Glomerular endothelial cell (primary cell): ENCODE measurements around the gene HOXB1. TPM values are rescaled to one million over a fixed set of nuclear protein-coding genes. Genes with fewer than 3 reads are reported as not detected.

ENCODE experiments used
- DNase-seq: peaks from one replicate; pipeline ENCODE4 v3.0.0-alpha.2; 2011; ENCODE audit warnings: low read depth, low spot score; ENCODE audit errors: extremely low read depth
- total RNA-seq: library from RNA; depleted of rRNA; stranded (reverse); fragments of >200 nt; gene quantifications from 2 replicates; pipeline ENCODE4 v1.2.3, GENCODE V29; 2015

Gene HOXB1
- total RNA-seq, 1 donor from 2014 or later = not detected

GRCh38 chr17:48567646-48568354 lies 37.0 kb upstream of the HOXB1 start:
- no peak for DNase-seq

- no peak for DNase-seq
Measured at GRCh38 chr17:48567209-48567608, 36.4 kb upstream of the HOXB1 start.

- no peak for DNase-seq
Measured at GRCh38 chr17:48566717-48567116, 35.9 kb upstream of the HOXB1 start.

GRCh38 chr17:48565925-48566710 lies 35.3 kb upstream of the HOXB1 start:
- no peak for DNase-seq

- no peak for DNase-seq
Measured at GRCh38 chr17:48565022-48565554, 34.3 kb upstream of the HOXB1 start.

- DNase-seq = no peak
Measured at GRCh38 chr17:48564188-48565021, 33.6 kb upstream of the HOXB1 start.

- DNase-seq = no peak
Measured at GRCh38 chr17:48563867-48564187, 33.0 kb upstream of the HOXB1 start.

GRCh38 chr17:48563385-48563838 lies 32.6 kb upstream of the HOXB1 start:
- no peak for DNase-seq

- no peak for DNase-seq
Measured at GRCh38 chr17:48562934-48563333, 32.1 kb upstream of the HOXB1 start.

- DNase-seq = no peak
Measured at GRCh38 chr17:48561884-48562810, 31.3 kb upstream of the HOXB1 start.

GRCh38 chr17:48559840-48560817 lies 29.3 kb upstream of the HOXB1 start:
- no peak for DNase-seq

- no peak for DNase-seq
Measured at GRCh38 chr17:48559122-48559839, 28.5 kb upstream of the HOXB1 start.

GRCh38 chr17:48558831-48559121 lies 28.0 kb upstream of the HOXB1 start:
- DNase-seq = no peak

GRCh38 chr17:48558057-48558830 lies 27.4 kb upstream of the HOXB1 start:
- no peak for DNase-seq

- DNase-seq = no peak
Measured at GRCh38 chr17:48556576-48557401, 26.0 kb upstream of the HOXB1 start.

- DNase-seq = no peak
Measured at GRCh38 chr17:48556229-48556575, 25.4 kb upstream of the HOXB1 start.
